ENCODE data around the gene AP4B1.

GRCh38 chr1:113916974-113917373 is 12.4 kb upstream of the AP4B1 start:
- TF ChIP-seq CTCF (IDR thresholded peaks at IDR 0.05; ENCODE audit: borderline replicate concordance, extremely low read depth, low read length, poor library complexity, severe bottlenecking) (no peak), EZH2 (IDR thresholded peaks at IDR 0.05; ENCODE audit: borderline replicate concordance, low read depth, low read length, severe bottlenecking) (no peak)

Data from DND-41 (cell line).